HG02970 (cell line): ENCODE measurements around the gene OR10A6.
A peak's percentile ranks its signal among the peaks of the same experiment; 100 is the strongest.

Experiments used
- ATAC-seq: cut with Tn5 transposase; IDR thresholded peaks from one replicate; pipeline ENCODE4 v1.9.1; 2021; ENCODE audit warnings: mild to moderate bottlenecking, moderate library complexity, moderate number of reproducible peaks; ENCODE audit not compliant: unreplicated experiment, low FRiP score

OR10A6 gene

GRCh38 chr11:7911011-7911410 lies 20.1 kb downstream of the OR10A6 start:
- ATAC-seq = no peak

GRCh38 chr11:7910286-7910788 lies 20.7 kb downstream of the OR10A6 start:
- ATAC-seq = no peak

DNA sequence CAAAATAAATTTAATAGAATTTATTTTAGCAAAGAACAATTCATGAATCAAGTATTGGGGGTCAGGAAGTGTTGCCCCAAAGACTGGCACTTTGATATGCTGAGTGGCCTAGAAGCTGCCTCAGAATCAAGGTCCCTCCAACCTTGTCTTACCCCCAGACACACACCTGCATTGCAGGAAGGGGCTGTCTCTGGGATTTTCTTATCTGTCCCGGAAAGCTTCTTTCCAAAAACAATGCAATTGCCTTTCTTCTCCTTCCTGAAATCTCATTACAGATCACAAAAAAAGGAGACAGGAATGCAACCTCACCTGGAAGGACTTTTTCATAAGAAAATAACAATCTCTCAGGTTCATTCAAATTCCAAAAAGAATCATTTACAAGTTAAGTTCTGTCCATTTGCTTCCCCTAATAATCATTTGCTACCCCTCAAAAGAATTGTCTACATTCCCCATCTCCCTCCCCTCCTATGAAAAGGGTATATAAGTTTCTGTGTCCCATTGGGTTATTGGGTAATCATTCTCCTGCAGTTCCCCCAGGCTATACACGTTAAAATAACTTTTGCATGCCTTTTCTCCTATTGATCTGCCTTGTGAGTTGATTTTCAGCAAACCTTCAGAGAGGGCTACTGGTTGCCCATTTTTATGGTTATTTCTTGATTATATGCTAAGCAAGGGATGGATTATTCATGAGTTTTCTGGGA lies 21.3 kb downstream of the OR10A6 start:
- no peak for ATAC-seq

DNA sequence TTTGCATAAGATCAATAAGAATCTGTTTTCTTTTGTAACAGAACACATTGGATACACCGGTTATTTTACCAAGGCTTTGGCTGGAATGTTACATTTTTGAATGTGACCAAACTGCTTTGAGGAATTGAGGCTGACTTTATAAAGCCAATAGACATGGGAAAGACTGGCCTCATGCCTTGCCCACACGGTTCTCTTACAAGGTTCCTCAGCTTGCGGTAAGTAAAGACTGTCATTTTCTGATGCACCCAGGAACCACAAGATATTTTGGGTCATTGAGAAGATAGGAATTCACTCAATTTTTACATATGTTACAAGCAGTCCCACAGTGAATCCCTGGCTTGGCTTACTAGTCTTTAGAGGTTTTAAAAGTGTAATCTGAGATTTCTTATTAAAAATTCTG lies 23.9 kb downstream of the OR10A6 start:
- no peak for ATAC-seq

GRCh38 chr11:7906481-7906880 lies 24.6 kb downstream of the OR10A6 start:
- no peak for ATAC-seq

- no peak for ATAC-seq
Observed at GRCh38 chr11:7905961-7906429, 25.1 kb downstream of the OR10A6 start.

DNA sequence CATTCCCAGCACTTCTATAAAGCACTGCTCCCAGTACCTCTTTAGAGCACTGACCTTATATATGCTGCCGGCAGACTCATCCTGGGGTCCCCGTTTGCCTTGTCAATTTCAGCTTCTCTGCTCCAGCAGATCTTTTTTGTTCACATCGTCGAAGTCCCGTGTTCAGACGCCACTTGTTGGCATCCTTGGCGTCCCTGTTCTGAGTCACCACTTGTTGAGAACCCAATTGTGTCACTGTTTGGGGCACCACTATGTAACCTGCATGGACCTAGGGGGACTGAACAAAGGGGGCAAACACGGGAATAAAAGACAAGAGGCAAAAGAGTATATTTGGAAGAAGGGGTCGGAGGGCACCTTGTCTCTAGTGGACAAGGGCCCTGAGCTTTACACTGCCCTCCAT lies 25.5 kb downstream of the OR10A6 start:
- ATAC-seq = no peak

- no peak for ATAC-seq
Observed at GRCh38 chr11:7904917-7905316, 26.2 kb downstream of the OR10A6 start.

DNA sequence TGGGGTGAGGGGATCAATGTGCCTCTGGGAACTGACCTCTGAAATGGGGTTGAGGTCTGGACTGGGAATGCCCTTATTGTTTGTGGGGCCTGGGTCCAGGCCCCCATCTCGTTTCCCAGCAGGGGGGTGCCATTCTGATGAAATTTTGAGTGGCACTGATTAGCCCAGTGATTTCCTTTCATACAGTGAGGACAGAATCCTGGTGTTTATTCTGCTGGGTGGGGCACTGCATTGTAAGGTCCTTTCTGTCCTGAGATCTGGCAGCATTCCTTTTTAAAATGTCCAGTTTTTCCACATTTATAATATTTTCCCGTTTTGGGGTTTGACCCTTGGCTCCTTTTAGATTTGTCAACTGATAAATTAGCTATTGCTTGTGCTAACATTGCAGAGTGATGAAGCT lies 27.1 kb downstream of the OR10A6 start:
- no peak for ATAC-seq

DNA sequence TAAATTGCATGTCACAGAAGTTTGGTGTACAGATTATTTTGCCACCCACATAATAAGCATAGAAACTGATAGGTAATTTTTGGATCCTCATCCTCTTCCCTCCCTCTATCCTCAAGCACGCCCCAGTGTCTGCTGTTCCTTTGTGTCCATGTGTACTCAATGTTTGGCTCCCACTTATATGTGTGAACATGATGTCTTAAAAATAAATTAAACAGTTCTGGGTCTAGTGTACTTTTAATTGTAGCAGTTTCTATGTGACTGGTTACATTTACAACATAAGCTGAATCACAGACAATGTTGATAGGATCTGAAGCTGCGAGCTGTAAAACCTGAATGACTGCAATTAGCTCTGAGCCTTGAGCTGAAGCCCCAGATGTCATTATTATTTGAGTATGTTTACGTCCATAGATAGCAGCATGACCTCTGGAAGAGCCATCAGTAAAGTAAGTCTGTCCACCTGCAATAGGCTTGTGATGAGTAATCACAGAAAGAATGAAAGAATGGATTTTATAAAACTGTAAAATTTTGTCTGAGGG lies 29.7 kb downstream of the OR10A6 start:
- ATAC-seq = no peak

DNA sequence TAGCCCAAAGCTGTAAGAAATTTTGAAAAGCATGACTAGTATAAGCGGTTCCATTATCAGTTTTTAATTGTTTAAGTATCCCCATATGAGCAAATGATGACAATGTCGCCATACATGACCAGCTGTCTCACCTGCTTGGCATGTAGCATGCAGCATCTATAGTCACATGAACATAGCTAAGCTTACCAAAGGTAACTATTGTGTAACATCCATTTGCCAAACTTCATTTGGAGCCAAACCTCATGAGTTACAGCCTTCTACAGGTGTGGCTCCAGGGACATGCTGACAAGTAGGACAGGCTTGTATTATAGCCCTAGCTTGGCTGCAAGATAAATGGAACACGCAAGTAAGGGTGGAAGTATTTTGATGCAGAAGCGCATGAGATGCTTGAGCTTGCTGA lies 30.4 kb downstream of the OR10A6 start:
- no peak for ATAC-seq

- no peak for ATAC-seq
Observed at GRCh38 chr11:7899418-7899817, 31.6 kb downstream of the OR10A6 start.

DNA sequence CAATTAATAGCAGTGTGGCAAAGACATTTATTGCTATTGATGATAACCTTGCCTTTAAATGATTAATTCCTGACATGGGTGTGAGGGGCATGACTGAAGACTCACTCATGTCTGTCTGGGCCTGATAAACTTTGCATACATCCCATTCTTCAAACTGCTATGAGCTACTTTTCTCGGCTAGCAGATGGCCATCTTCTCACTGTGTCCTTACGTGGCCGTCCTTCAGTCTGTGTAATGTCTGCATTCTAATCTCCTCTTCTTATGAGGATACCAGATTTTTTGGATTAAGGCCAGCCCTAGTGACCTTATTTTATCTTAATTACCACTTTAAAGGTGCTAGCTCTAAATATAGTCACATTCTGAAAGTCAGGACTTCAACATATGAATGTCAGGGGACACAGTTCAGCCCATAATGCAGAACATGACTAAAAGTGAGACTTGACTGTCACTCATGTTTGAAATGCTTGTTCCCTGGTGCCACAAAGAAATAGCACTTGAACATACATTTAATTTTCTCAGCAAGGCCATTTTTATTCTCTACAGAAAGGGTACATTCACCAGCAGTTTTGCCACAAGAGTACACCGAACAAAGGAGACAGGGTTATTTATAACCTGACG lies 32.3 kb downstream of the OR10A6 start:
- ATAC-seq = no peak

GRCh38 chr11:7896009-7896785 lies 34.9 kb downstream of the OR10A6 start:
- no peak for ATAC-seq

DNA sequence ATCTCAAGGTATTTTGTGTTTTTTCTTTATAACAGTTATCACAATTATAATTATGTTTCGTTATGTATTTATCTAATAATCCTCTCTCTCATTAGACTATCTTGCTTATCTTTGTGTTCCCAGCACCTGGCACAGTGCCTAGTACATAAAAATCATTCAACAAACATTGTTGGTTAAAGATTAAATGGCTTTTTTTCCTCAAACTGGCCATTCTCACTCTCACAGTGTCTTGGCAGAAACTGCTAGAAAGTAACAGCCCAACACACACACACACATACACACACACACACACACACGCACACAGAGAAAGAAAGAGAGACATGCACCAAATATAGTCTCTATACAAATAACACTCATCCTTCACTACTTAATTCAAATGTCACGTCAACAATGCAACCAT lies 36.8 kb downstream of the OR10A6 start:
- ATAC-seq = no peak

- ATAC-seq = no peak
Observed at GRCh38 chr11:7893796-7894195, 37.3 kb downstream of the OR10A6 start.

GRCh38 chr11:7892840-7893254 lies 38.2 kb downstream of the OR10A6 start:
- peak; percentile 48 for ATAC-seq

DNA sequence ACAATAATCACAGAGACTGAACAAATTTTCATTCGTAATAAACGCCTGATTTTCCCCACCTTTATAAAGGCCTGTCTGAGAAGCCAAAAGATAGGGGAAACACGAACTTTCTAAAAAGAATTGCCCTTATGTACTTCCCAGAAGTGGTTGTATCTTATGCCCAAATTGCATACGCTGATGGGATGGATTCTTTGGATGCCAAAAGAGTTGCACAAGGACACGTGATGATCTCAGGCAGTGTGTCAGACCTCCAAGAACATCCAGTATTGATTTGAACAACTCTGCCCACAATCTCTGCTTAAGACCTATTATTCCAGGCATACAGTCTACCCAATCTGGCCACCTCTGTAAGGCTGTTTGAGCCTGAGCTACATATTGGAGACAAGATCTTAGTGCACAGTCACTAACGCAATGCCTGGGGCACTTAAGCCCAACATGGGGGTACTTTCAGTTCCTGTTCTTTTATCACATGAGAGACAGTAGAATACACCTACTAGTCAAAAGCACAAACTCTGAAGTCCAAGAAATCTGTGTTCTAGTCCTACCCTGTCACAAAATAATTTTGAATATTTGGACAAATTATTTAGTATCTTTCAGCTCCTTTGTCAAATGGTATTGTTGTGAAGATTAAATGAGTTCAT lies 38.9 kb downstream of the OR10A6 start:
- ATAC-seq = peak; percentile 50

DNA sequence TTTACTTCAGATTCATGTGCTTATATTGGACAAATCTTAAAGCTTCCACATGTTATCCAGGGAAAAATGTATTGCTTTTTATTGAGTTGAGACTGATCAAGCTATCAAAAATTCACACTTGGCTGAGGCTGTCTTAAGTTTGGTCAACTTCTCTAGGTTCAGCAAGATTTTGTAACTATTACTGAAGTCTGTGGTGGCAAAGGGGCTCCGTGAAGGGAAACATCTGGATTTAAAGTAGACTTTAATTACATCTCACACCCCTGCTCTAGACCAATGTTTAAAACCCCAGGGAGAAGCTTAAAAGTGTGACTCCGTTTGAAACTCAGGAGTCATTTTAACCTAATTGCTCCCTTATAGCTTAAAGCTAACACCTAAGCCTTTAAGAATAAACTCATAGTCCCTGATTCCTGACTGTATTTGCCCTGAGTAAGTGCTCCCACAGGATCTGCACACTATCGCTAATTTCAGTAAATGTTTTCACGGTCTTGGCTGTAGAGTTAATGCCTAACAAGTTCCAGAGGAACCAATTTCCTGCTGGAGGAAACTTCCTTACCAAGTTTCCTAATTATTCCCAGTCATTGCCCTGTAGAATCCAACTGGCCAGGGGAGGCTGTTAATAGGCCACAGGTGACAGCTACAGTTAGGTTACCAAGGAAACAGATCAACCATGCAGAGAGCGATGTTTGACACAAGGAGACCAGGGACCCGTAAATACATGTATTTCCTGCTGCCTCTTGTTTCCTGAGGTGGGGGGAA lies 40.5 kb downstream of the OR10A6 start:
- ATAC-seq = no peak

GRCh38 chr11:7889985-7890384 lies 41.1 kb downstream of the OR10A6 start:
- no peak for ATAC-seq
